GM06990 (cell line): Measurements from ENCODE around the gene MED16.
"Not testable (repeated sequence)": the region's sequence is repeated elsewhere in the genome, so short reads cannot be mapped to it uniquely, and the experiment has no call there.

Source experiments
- DNase-seq: peaks from one replicate; pipeline ENCODE4 v3.0.0-alpha.2; 2011; ENCODE audit not compliant: insufficient read length; ENCODE audit errors: extremely low read depth
- H3K27me3 ChIP-seq: replicated peaks from 2 replicates; pipeline ENCODE4 v1.6.0; 2011; ENCODE audit warnings: low read length; ENCODE audit not compliant: control insufficient read depth, insufficient read depth
- H3K36me3 ChIP-seq: 2 replicates; pipeline ENCODE4 v1.5.1; 2011; ENCODE audit warnings: low read length; ENCODE audit not compliant: control insufficient read depth, insufficient read depth
- H3K4me3 ChIP-seq: replicated peaks from 2 replicates; pipeline ENCODE4 v1.5.1; 2011; ENCODE audit warnings: low read depth, mild to moderate bottlenecking, control low read depth, low read length
- TF ChIP-seq, protein P1 (sequence below): IDR thresholded peaks from 2 replicates; pipeline ENCODE4 v1.5.1; 2011; ENCODE audit warnings: low read length, control low read depth, mild to moderate bottlenecking, inconsistent platforms; ENCODE audit not compliant: insufficient read depth, poor library complexity, severe bottlenecking

MED16 gene

DNA sequence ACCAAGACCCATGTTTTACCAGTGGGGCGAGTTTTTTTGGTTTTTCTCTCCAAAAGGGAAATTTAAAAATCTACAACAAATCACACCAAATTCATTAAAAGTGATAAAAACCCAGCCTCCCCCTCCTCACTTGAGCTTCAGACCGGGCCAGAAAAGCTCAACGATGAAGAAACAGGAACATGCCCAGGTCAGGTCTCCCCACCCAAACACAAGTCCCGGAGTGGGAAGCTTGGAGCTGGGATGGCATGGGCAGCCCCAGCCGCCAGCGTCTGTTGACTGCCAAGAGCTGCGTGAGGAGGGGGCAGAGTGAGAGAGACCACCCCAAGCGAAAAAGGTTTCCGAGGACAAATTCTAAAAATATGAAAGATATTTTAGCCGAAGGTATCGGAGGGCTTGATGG is 4.0 kb upstream of the MED16 start:
- DNase-seq: no peak
- TF ChIP-seq, protein P1, sequence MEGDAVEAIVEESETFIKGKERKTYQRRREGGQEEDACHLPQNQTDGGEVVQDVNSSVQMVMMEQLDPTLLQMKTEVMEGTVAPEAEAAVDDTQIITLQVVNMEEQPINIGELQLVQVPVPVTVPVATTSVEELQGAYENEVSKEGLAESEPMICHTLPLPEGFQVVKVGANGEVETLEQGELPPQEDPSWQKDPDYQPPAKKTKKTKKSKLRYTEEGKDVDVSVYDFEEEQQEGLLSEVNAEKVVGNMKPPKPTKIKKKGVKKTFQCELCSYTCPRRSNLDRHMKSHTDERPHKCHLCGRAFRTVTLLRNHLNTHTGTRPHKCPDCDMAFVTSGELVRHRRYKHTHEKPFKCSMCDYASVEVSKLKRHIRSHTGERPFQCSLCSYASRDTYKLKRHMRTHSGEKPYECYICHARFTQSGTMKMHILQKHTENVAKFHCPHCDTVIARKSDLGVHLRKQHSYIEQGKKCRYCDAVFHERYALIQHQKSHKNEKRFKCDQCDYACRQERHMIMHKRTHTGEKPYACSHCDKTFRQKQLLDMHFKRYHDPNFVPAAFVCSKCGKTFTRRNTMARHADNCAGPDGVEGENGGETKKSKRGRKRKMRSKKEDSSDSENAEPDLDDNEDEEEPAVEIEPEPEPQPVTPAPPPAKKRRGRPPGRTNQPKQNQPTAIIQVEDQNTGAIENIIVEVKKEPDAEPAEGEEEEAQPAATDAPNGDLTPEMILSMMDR: no peak
- Histone ChIP-seq H3K36me3 (peaks cover 6% of the 10 kb centered on the region), H3K27me3 (no peaks in the 10 kb centered on the region), H3K4me3 (no peak overlapping the region)

DNA sequence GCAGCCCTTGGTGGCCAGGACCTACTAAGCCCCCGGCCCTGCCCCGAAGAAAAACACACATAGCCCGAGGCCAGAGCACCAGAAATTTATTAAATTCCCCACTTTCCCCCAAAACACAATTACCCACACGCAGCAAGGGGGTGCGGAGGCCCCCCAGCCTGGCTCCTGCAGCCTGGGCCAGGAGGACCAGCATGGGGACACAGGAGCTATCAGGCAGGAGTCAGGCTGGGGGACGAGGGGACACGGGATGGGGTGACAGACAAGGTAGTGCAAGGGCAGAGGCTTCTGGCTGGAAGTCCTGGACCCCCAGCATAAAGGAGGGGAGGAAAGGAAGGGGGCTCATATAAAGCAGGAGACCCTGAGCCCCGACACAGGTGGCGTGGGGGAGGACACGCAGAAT is 3.4 kb upstream of the MED16 start:
- Histone ChIP-seq H3K36me3 (peaks cover 4% of the 10 kb centered on the region), H3K4me3 (no peak overlapping the region), H3K27me3 (no peaks in the 10 kb centered on the region)
- TF ChIP-seq, protein P1: no peak
- no peak for DNase-seq

DNA sequence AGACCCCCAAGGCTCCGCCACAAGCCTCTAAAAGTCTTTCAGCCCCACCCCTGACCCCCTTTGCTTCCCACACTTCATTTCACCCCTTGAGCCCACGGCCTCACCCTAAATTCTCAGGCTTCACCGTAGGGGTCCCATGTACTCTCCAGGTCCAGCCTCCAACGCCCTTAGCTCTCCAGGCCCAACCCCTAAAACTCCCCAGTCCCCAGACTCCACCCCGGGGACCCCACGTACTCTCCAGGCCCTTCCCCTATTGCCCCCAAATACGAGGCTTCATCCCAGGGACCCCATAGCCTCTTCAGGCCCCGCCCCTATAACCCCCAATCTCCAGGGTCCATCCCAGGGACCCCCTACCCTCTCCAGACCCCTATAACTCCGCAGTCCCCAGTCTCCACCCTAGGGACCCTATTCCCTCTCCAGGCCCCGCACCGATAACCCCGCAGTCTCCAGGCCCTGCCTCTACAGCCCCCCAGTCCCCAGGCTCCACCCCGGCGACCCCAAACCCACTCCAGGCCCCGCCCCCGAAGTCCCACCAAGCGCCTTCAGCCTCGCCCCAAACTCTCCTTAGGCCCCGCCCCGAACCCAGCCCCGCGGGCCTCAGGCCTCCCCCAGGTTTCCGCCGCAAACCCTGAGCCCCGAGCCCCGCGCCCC is 619 bp downstream of the MED16 start:
- DNase-seq: no peak
- TF ChIP-seq, protein P1: no peak
- peak overlapping the region; percentile 89 for H3K4me3 ChIP-seq
- H3K27me3 ChIP-seq: no peaks in the 10 kb centered on the region
- peaks cover 13% of the 10 kb centered on the region for H3K36me3 ChIP-seq

DNA sequence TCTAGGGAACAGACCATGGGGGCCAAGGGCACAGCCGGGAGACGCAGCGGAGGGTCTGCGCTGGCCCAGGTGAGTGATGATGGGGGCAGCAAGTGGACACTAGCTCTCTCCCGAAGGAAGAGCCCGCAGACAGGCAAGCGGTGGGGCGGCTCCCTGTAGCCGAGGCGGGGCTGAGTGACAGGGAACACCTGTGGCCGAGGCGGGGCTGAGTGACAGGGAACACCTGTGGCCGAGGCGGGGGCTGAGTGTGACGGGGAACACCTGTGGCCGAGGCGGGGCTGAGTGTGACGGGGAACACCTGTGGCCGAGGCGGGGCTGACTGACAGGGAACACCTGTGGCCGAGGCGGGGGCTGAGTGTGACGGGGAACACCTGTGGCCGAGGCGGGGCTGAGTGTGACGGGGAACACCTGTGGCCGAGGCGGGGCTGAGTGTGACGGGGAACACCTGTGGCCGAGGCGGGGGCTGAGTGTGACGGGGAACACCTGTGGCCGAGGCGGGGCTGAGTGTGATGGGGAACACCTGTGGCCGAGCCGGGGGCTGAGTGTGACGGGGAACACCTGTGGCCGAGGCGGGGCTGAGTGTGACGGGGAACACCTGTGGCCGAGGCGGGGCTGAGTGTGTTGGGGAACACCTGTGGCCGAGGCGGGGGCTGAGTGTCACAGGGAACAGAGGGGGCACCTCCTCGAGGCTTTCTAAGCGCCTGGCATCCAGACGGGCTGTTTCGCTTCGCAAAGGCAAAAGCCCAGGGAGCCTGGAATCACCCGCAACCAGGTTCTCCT is 1.4 kb downstream of the MED16 start:
- H3K4me3 ChIP-seq: peak overlapping the region; percentile 89
- peaks cover 12% of the 10 kb centered on the region for H3K36me3 ChIP-seq
- DNase-seq: not testable (repeated sequence)

DNA sequence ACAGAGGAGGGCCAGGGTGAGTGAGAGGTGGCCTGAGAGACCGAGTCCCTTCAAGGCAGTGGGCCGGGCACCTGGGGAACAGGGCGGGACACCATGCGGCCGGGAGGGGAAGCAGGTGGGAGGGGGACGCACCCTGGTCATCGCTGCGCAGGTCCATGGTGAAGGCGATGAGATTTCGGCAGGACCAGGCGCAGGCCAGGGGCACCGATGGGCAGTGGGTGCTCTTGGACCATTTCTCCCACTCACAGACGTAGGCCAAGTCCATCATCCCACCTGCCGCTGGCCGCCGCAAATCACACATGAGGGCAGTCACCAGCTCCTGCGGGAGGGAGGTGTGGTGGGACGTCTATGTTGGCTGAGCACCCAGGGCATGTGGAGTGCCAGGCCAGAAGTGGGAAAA is 2.2 kb downstream of the MED16 start:
- Histone ChIP-seq H3K4me3 (no peak overlapping the region), H3K27me3 (no peaks in the 10 kb centered on the region), H3K36me3 (peaks cover 18% of the 10 kb centered on the region)
- TF ChIP-seq, protein P1: no peak
- no peak for DNase-seq

More for the DNA sequence above, 1.4 kb downstream of the MED16 start:
- H3K27me3 ChIP-seq: not testable (repeated sequence)

DNA sequence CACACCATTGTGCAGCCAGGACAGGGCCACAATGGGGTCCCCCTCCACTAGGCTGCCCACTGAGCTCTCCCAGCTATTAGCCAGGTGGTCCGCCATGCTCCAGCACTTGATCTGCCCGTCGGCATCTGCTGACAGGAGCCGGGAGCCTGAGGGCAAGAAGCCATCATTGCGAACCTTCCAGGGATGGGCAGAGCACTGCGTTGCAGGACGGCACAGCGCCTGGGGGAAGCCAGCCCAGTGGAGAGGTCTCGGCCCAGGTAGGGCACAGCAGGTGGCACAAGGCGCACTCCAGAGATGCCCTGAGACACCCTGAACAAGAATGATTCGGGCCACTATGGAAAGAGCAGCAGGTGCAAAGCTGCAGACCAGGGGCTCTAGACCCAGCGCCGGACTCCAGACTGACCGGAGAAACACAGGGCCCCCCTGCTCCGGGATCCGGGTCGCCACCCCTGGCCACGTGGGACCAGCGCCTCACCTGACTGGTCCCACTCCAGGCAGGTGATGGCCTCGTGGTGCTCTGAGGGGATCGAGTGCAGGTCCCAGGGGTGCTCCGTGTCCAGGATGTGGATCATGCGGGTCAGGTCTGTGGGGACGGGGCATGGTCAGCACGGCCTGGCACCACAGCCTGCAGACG is 3.2 kb downstream of the MED16 start:
- H3K4me3 ChIP-seq: no peak overlapping the region
- H3K27me3 ChIP-seq: no peaks in the 10 kb centered on the region
- H3K36me3 ChIP-seq: peaks cover 23% of the 10 kb centered on the region
- no peak for DNase-seq
- TF ChIP-seq, protein P1: no peak
